G401 (cell line): ENCODE data around the gene CSTPP1. TPM values are rescaled to one million over a fixed set of nuclear protein-coding genes. Genes with fewer than 3 reads are reported as not detected.
"Not testable (repeated sequence)": the region's sequence is repeated elsewhere in the genome, so short reads cannot be mapped to it uniquely, and the experiment has no call there.

Source experiments
- DNase-seq: peaks from one replicate; pipeline ENCODE4 v3.0.0-alpha.2; 2015; ENCODE audit warnings: low spot score
- in situ Hi-C: cut with HindIII; loops from 2 replicates; pipeline ENCODE4 v1.10.0; 2016; ENCODE audit warnings: low sequenced_read_pairs, mixed read lengths
- total RNA-seq: library from RNA; depleted of rRNA; stranded (reverse); fragments of >200 nt; shearing (Covaris generic); gene quantifications from 2 replicates; pipeline ENCODE4 v1.2.3, GENCODE V29; 2014

Gene CSTPP1
- total RNA-seq, 1 experiment from 2014 or later, result 19.3 TPM

- no peak for DNase-seq
- in situ Hi-C loops, result no loop called here
Observed at GRCh38 chr11:46906609-46907041, 29.9 kb upstream of the CSTPP1 start.

- in situ Hi-C loops, result no loop called here
- no peak for DNase-seq
Observed at GRCh38 chr11:46907606-46908005, 29.0 kb upstream of the CSTPP1 start.

GRCh38 chr11:46912526-46913150, 23.9 kb upstream of the CSTPP1 start:
- no peak for DNase-seq
- in situ Hi-C loops, result no loop called here

DNA sequence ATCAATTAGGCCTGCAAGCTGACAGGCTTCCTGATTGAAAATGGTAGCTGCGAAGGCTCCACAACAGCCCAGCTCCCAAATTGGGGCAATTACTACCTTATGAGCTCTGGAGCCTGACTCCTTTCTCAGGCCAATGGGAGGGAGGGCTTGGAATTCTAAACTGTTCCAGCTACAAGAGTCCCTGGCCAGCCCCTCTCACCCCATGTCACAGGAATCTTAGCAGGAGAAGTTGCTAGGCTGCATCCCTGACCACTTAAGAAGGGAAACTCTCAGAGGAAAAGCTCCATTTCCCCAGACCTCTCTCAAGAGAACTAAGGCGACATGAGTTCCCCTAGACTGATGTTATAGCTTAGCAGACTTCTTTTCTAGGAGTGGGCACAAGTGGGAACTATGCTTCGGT, 23.1 kb upstream of the CSTPP1 start:
- in situ Hi-C loops, result no loop called here
- no peak for DNase-seq

GRCh38 chr11:46914363-46914762, 22.2 kb upstream of the CSTPP1 start:
- in situ Hi-C loops, result no loop called here

DNA sequence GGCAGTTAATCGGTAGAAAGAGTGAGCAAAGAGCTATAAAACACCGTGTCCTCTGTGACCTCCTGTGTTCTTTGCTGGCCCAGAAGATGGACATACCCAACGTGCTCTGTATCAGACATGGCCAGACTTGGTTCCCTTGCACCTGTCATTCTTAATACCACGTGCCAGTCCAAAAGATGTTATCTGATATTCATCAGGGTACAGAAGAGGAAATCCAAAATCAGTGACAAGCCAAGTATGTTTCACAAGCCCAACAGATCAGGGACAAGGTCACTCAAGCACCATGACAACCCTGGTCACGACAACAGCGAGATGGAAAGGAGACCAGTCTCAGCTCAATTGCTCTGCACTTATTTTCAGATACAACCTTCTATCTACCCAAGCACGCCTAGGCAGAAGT, 21.7 kb upstream of the CSTPP1 start:
- in situ Hi-C loops, result no loop called here
- no peak for DNase-seq

More at GRCh38 chr11:46914363-46914762, 22.2 kb upstream of the CSTPP1 start:
- DNase-seq, result no peak

GRCh38 chr11:46916286-46917108, 20.1 kb upstream of the CSTPP1 start:
- in situ Hi-C loops, result no loop called here
- DNase-seq, result peak; percentile 58

- in situ Hi-C loops, result no loop called here
- no peak for DNase-seq
Observed at GRCh38 chr11:46917109-46917761, 19.3 kb upstream of the CSTPP1 start.

GRCh38 chr11:46917762-46918082, 18.8 kb upstream of the CSTPP1 start:
- no peak for DNase-seq
- in situ Hi-C loops, result no loop called here

DNA sequence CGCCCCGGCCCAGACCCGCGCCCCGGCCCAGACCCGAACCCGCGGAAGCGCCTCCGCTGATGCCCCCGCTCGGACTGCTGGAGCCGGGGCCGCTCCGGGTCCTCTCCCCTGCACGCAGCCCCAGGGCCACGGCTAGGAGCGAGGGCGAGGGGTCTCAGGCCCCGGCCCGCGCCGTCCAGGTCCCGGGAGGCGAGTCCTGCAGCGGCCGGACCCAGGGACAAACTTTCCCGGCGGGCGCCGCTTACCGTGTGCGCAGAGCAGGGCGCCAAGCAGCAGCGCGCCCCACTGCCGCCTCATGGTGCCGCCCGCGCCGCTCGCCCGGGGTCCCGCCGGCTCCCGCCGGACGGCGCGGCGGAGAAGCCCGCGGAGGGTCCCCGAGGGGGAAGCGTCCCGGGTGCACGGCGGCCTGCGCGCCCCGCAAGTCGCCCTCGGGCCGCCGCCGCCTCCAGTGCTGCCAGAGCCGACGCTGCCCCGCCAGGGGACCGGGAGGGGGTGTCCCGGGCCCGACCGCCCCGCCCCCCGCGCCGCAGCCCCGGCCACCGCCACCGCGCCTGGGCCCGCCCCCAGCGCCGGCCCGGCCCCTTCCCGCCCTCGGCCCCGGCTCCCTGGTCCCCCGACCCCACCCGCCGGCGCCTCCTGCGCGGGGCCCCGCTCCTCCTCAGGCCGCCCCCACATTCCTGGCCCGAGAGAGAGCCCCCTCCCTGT, 18.3 kb upstream of the CSTPP1 start, which contains the start of gene LRP4:
TSS of gene LRP4 (minus strand) at position 468 of the 705 bp plus-strand sequence. CDS start at position 297, 171 bp downstream.
- in situ Hi-C loops, result no loop called here
- no peak for DNase-seq

DNA sequence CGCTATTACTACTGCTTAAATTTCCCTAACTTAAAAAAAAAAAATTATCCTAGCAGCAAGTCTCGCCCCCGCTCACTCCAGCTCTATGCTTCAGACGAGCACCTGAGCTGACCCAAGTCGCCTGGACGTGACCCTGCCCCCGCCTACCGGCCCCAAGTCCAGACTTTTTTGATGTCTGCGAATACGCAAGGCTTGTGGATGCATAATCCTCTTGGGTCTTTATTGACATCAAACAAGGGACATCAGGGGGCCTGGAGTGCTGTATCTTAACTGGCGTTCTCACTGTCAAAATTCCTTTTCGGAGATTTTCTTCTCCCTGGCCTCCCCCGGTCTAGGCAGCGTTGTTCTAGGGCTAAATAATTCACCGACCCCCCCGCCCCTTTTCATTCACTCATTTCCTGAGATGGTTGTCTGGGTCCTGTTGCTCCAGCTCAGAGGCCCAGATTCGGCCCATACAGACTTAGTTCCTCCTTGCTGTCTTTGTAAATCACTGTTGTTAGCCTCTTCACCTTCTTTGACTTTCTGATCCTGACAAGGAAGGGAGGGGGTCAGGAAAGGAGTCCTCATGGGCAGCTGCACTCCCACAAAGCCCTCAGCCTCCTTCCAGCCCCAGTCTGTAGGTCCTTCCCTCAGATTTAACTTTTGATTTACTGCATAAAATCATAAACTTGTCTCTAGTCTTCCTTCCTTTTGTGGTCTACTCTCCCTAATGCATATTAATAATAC, 17.6 kb upstream of the CSTPP1 start:
- in situ Hi-C loops, result no loop called here
- no peak for DNase-seq

- in situ Hi-C loops, result no loop called here
- DNase-seq, result no peak
Observed at GRCh38 chr11:46920755-46921154, 15.8 kb upstream of the CSTPP1 start.

GRCh38 chr11:46927928-46928327, 8.6 kb upstream of the CSTPP1 start:
- in situ Hi-C loops, DNase-seq: not testable (repeated sequence)

- in situ Hi-C loops, DNase-seq: not testable (repeated sequence)
Observed at GRCh38 chr11:46928701-46929100, 7.9 kb upstream of the CSTPP1 start.

GRCh38 chr11:46930089-46930488, 6.5 kb upstream of the CSTPP1 start:
- in situ Hi-C loops, result no loop called here

DNA sequence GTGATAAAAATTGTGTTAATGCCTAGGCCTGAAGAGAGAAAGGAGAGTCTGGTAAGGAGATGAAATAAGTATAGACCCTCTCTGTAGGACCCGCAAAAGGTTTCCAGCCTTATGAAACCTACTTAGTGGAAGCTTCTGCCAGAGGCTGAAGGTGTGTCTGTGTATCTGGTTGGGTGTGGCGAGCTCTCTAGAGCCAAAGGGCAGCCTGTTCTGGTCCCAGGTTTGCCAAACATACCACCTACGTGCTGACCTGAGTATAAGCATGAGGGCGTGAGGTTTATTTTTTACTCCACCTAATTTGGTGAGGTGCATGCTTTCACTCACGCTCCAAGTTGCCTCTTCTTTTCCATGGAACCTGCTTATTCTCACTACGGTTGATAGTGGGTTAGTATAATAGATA, 5.6 kb downstream of the CSTPP1 start:
- DNase-seq, result no peak
- in situ Hi-C loops, result no loop called here

More at GRCh38 chr11:46930089-46930488, 6.5 kb upstream of the CSTPP1 start:
- DNase-seq, result no peak

DNA sequence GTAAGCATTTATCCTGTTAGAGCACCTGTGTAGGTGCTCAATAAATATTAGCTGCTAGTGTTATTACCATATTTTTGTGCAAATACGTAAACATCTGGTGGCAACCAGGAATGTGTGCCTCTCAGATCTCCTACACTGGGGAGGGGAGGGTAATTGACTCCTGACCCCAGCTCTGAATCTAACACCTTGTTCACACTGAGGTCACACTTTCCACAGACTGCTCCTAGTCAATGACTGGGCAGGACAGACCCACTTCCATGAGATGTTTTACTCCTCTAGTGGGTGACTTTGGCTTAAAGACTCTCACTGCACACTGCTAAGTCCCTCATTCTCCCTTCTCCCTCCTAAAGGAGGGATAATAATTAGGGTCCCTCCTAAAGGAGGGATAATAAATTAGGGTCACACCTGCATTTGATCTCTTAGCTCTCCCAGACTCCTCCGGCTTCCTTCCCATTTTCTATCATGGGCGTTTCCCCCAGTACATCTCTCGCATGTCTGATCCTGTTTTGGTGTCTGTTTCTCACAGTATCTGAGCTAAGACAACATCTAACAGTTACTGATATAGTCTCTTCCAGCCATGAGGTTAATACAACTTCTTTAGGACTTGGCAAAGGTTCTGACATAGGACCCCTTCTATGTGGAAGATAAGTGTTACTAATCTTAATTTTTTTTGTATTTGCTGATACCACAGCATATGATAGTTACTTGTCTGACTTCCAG, 8.0 kb downstream of the CSTPP1 start:
- in situ Hi-C loops, result no loop called here
- no peak for DNase-seq

DNA sequence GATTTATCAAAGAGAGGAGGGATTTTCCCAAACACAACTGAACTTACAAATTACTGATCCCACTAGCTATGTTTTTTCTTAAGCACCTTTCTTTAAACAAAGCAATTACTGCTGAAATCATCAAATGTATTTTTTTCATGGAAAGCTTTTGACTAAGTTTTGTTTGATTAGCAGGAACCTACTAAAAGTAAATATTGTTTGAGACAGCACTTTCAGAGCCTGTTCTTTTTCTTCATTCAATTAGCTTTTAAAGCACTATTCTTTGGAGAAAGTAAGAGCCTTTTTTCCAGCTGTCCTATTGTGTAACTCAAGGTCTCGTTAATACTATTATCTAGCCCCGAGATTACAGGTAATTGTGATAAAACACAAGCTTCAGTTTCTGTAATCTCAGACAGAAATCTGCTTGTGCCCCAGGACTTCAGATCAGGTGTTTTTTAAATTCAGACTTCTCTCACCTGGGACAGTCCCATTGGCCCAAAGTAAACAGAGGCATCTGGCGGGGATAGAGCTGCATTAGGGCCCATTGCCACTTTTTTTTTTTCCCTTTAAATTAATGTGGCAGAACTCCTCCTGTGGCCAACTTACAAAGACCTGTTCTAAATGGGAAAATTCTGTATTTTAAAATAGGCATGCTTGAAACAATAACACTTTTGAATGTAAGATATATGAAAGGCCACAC, 11.0 kb downstream of the CSTPP1 start:
- no peak for DNase-seq
- in situ Hi-C loops, result no loop called here
